ENCODE data around the gene FUT7. TPM values are rescaled to one million over a fixed set of nuclear protein-coding genes. Genes with fewer than 3 reads are reported as not detected.

The FUT7 gene
- total RNA-seq, 4 donors from 2014 or later: 0.19 to 3.6 (median 0.31) TPM; not detected in 1

DNA sequence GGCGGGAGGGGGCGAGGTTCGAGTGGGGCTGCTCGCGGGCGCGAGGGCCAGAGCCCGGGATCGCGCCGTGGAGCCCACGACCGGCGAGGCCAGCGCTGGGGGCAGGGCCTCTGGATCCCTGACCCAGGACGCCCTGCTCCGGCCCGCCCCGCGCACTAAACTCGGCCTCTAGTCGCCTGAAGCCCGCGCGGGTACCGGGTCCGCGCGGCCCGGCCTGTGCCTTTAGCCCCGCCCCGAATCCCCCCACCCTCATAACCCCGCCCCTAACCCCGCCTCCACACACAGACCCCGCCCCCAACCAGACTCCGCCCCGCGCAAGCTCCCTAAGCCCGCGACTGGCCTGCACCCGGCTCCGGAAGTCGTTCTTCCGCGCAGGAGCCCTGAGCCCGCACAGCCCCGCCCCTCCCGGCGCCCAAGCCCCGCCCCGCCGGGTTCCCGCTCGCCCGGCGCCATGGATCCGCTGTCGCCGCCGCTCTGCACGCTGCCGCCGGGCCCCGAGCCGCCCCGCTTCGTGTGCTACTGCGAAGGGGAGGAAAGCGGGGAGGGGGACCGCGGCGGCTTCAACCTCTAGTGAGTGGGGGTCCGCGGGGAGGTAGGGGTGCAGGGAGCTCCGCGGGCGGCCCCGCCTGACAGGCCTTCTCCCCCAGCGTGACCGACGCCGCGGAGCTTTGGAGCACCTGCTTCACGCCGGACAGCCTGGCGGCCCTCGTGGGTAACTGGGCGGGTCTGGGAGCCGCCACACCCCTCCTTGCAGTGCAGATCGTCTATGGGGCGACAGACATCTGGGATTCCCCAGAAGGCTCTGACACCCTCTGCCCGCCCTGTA lies 39.7 kb downstream of the FUT7 start, which contains the start of gene PAXX:
Gene PAXX, plus strand, starts transcription at position 430 of the 826 bp plus-strand sequence. Its CDS starts 22 bp downstream, at position 452.
- TF ChIP-seq, protein P1, sequence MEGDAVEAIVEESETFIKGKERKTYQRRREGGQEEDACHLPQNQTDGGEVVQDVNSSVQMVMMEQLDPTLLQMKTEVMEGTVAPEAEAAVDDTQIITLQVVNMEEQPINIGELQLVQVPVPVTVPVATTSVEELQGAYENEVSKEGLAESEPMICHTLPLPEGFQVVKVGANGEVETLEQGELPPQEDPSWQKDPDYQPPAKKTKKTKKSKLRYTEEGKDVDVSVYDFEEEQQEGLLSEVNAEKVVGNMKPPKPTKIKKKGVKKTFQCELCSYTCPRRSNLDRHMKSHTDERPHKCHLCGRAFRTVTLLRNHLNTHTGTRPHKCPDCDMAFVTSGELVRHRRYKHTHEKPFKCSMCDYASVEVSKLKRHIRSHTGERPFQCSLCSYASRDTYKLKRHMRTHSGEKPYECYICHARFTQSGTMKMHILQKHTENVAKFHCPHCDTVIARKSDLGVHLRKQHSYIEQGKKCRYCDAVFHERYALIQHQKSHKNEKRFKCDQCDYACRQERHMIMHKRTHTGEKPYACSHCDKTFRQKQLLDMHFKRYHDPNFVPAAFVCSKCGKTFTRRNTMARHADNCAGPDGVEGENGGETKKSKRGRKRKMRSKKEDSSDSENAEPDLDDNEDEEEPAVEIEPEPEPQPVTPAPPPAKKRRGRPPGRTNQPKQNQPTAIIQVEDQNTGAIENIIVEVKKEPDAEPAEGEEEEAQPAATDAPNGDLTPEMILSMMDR (IDR thresholded peaks at IDR 0.05): no peak
- DNase-seq (ENCODE audit: low spot score): peak; percentile 82
- ATAC-seq (ENCODE audit: low FRiP score): peak; percentile 90

DNA sequence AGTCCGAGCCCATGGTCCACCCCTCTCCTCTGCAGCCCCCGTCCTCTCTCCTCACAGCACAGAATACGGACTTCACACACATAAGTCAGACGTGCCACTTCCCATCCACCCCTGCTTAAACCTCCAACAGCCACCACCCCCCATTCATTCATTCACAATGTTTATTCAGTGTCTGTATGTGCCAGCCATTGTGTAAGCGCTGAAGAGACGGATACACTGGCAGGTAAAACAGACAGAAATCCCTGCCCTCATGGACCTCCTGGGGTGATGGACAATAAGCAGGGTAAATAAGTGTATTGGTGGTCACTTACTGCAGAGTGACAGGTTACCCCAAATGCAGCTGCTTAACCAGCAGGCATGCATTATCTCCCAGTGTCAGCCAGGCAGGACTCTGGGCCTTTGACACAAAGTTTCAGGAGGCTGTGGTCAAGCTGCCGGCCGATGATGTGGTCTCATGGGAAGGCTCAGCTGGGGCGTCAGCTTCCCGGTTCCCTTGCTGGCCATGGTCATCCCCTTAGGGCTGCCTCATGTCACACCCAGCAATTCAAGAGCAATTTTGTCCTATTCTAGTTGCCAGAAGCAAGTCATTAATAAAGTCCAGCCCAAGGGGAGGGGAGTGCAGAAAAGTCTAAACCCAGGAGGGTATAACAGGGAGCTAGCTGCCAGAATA lies 41.5 kb downstream of the FUT7 start:
- TF ChIP-seq, protein P1 (IDR thresholded peaks at IDR 0.05): no peak
- no peak for ATAC-seq (ENCODE audit: low FRiP score)

DNA sequence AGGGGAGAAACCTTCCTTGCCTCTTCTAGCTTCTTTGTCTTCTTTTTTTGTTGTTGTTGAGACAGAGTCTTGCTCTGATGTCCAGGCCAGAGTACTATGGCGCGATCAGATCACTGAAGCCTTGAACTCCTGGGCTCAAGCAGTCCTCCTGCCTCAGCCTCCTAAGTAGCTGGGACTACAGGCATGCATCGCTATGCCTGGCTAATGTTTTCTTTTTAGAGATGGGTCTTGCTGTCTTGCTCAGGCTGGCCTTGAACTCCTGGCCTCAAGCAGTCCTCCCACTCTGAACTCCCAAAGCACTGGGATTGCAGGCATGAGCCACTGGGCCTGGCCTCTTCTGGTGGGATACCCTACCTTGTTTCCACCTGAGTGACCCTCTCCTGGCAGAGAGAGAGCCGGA lies 43.0 kb downstream of the FUT7 start:
- DNase-seq (ENCODE audit: low spot score) (no peak), ATAC-seq (ENCODE audit: low FRiP score) (no peak)
- TF ChIP-seq, protein P1 (IDR thresholded peaks at IDR 0.05): no peak

More for the DNA sequence above, 41.5 kb downstream of the FUT7 start:
- DNase-seq (ENCODE audit: low spot score): no peak

DNA sequence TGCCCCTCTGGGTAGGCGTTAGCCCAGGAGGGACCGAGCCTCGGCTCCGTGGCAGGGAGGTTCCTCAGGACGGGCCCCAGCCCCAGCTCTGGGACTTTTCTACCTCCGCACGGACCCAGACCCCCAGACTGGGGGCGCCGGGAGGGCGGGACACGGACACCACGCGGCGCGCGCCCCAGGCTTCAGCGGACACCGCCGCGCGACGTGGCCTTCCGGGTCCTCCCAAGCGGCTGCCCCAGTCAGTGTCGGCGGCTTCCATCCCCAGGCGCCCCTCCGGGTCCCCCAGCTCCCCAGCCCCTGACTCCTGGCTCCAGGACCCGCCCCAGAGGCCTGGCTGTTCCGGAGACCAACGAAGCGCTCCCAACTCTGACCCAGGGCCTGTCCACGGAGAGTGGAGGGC lies 46.0 kb downstream of the FUT7 start:
- no peak for ATAC-seq (ENCODE audit: low FRiP score)
- TF ChIP-seq, protein P1 (IDR thresholded peaks at IDR 0.05): no peak
- DNase-seq (ENCODE audit: low spot score): no peak

- TF ChIP-seq, protein P1 (IDR thresholded peaks at IDR 0.05): no peak
- ATAC-seq (ENCODE audit: low FRiP score) (no peak), DNase-seq (ENCODE audit: low spot score) (no peak)
Observed at GRCh38 chr9:136985027-136985602, 46.8 kb downstream of the FUT7 start.

GRCh38 chr9:136984464-136985026 lies 47.3 kb downstream of the FUT7 start:
- TF ChIP-seq, protein P1 (IDR thresholded peaks at IDR 0.05): no peak
- DNase-seq (ENCODE audit: low spot score): no peak
- ATAC-seq (ENCODE audit: low FRiP score): no peak
